GOT3 (cell line): ENCODE data around the gene TMEFF2.

ENCODE experiments used
- DNase-seq: peaks from one replicate; lab custom pipeline; 2025; ENCODE audit warnings: mixed read lengths; lab: John Stamatoyannopoulos, UW

The TMEFF2 gene

GRCh38 chr2:192011196-192011595, 183.5 kb downstream of the TMEFF2 start:
- no peak for DNase-seq

DNA sequence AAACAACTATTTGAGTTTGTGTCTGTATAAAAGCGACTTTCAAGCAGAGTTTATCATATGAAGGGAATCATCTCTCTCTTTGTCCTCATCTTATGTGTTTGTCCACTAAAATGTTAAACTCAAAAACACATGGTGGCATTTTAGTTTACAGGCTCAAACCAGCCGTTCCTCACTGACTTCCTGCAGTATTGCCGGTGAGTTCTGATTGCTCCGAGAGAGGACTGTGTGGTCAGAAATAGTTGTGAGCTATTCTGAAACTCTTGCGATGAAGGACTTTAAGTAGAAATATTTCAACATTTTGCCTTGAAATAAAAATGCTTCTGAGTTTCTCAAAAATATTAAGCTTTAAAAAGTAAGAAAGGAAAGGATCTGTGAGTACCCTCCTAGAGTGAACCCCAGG, 184.7 kb downstream of the TMEFF2 start:
- DNase-seq: no peak

DNA sequence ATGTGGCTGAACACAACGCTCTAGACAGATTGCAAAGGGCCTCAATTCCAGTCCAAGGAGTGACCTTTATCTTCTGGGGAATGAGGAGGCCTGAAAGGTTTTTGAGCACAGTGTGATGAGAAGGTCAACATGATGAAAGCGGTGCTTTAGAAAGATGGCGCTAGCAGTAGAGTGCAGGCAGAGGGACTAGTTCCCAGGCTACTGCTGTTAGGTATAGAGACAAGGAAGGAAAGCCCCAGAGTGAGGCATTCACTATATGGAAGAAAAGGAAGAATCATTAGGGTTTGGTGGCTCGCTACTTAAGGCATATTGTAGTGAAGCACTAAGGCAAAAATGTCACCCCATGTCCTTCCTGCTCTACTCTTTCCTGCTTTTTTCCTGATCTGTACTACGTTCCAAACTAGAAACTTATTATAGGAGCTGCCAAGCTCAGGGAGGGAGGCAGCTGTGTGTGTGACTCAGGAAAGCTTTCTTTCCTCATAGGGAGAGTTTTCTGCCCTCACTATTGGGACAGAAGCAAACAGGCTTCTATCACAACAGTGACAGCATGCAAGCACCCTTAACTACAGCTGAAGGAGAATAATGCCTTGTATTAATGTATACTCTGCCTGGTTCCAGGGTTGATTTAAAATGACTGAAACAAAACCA, 187.0 kb downstream of the TMEFF2 start:
- no peak for DNase-seq

DNA sequence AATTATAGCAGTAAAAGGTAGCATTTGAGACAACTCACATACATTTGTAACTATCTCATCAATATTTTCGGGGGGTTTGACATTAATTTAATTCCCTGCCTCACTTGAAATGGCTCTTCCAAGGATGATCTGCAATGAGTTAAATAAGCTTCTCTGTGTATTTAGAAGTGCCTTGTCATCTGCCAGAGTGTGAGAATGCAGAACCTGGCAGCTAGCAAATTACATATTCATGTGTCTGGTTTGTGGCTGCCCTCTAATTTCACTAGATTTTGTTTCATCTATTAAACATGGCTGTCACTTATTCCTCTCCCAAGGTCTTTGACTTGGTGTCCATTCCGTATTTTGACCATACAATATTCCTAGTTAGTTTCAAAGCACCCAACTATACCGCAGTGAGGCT, 189.5 kb downstream of the TMEFF2 start:
- no peak for DNase-seq

GRCh38 chr2:192004188-192004963, 190.4 kb downstream of the TMEFF2 start:
- DNase-seq: no peak

DNA sequence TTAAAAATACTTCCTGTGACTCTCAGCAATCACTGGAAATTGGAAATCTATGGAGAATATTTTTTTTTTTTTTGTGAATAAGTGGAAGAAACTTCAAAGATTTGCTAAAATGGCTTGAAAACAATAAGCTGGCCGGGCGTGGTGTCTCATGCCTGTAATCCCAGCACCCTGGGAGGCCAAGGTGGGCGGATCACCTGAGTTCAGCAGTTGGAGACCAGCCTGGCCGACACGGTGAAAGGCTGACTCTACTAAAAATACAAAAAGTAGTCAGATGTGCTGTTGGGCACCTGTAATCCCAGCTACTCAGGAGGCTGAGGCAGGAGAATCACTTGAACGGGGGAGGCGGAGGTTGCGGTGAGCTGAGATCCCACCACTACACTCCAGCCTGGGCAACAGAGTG, 192.3 kb downstream of the TMEFF2 start:
- no peak for DNase-seq

DNA sequence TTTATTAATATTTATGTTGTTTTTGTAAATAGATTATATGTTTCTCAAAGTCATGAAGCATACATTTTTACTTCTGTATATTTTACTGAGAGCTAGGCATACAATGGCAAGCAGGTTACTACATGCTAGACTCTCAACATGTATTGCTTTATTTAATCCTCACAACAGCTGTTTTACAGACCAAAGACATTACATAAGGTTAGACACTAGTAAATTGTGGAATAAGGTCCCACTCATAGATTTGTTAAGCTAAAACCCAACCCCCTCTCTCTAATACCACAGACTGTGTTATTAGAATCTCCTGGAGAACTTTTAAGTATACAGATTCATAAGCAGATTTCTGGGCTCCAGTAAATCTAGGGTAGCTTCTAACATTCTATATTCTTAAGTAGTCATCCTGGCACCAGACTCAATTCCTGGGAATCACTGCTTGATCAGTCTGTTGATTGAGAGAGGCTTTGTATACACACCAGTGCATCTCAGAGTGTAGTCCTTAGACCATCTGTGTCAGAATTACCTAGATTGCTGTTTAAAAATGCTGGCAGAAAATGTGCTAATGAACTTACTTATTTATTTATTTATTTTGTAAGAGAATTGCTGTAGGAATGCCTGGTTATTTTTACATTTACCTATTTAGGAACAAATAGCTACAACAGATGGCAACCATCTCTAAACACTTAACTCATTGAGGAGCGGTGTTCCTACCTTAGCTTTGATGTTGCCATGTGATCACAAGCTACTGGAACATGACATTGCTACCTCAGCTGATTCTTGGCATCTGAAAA, 194.3 kb downstream of the TMEFF2 start:
- no peak for DNase-seq

DNA sequence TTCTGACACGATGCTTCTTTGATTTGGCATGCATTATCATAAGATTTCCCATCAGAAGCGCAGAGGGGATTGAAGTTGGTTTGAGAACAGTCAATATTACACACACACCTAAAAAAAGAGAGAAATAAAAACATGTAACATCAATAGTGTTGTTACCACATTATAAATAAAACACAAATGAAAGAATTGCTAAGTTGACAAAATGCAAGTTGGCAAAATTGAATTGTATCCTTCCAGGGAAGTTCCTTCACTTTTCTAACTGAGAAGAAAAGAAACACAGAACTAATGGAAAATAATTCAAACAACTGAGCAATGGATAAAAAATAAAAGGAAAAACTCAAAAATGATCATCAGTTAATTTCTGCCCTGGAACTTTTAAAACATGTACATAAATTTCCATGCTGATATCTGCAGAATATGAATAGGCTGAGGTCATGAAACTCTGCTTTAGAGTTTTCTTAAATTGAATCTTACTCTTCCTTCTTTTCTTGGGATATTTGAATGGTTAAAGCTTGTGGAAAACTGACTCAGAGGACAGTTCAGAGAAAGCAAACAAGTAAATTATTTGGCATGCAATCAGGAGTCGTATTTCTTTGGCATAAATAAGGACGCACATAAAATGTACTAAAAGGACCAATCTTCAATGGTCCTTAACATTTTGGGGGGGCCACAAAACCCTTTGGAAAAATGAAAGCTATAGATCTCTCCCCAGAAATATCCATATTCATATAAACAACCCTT, 195.5 kb downstream of the TMEFF2 start:
- DNase-seq: no peak

- no peak for DNase-seq
Observed at GRCh38 chr2:191995285-191995684, 199.4 kb downstream of the TMEFF2 start.

DNA sequence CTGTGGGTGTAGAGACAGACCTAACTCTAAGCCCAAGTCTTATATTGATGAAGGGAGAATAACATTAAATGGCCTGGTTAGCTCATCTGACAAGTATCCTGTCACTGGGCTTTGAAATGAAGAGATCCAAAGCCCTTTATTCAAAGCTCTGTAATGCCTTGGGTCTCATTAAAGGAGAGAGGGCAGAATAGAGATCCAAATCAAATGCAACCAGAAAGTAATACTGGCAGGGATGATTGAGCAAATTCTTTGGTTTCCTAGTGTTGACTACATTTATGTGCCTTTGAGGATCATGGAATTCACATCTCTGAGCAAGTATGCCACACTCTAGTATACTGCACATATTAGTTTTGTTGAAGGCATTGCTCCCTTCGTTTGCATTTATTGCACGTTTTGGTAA, 200.0 kb downstream of the TMEFF2 start:
- DNase-seq: no peak

DNA sequence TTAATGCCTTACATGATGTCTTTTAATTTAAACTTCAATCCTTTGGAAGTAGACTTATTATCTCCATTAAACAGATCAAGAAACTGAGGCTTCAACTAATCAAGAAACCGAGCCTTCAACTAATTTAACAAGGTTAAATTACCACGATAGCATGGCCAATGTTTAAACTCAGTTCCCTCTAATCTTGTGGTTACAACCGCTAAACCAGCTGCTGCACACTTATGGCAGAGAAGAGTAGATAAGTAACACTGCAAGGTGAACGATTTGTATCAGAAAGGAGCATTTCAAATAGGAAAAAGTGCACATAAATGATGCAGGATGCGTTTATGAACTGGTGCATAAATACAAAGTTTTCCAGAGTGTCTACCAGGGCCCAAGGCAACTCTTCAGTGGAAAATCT, 203.3 kb downstream of the TMEFF2 start:
- no peak for DNase-seq

GRCh38 chr2:191985740-191986139, 209.0 kb downstream of the TMEFF2 start:
- DNase-seq: no peak

DNA sequence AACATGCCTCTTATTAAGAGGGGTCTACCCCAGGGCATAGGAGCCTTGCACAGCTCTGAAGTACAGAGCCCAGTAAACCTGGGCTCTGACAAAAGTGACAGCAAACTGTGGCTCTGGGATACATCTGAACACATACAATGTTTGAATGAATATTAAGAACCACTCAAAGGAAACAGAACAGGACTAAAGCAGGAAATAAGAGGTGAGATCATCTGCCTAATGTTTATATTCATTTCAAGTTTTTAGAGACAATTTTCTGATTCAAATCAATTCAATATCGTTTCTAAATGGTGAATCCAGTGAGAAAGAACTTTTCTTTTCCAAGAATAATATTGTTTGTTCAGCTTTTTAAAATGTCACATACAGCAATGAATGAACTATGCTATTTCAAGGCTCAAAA, 211.1 kb downstream of the TMEFF2 start:
- no peak for DNase-seq

DNA sequence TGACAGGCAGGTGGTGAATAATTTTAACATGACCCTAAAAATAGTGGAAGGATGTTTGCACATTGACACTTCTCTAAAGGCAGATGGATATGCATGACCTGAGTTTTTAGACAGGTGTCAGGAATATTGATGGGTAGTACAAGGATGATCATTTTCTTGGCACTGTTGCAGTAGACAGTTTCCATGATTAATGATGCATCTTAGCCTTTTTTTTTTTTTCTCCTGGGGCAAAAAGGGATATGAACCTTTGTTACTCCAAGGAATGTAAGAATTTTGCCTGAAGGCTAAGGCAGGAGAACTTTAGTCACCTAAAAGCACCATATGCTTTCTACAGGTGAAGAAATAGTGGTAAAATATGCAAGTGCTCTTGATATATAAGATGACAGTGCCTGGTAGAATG, 211.5 kb downstream of the TMEFF2 start:
- DNase-seq: no peak

DNA sequence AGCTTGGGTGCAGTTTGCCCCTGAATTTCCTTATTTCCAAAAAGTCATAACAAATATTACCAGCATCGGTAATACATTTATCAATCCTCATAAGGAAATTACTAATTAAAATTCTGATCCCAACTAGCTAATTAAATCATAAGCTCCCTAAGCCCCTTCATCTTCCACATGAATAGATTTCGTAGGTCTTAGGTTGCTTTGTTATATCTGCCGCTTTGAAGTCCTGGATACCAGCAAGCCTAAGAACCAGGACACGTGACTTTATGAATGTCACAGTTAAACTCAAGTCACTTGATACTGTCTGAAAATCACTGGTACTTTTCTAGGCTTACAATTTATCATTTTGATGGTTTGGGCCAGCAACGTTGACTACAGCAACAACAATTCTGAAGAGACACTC, 213.0 kb downstream of the TMEFF2 start:
- DNase-seq: no peak

- no peak for DNase-seq
Observed at GRCh38 chr2:191980483-191980882, 214.2 kb downstream of the TMEFF2 start.

GRCh38 chr2:191979221-191979730, 215.5 kb downstream of the TMEFF2 start:
- DNase-seq: no peak

- no peak for DNase-seq
Observed at GRCh38 chr2:191977754-191978153, 217.0 kb downstream of the TMEFF2 start.

DNA sequence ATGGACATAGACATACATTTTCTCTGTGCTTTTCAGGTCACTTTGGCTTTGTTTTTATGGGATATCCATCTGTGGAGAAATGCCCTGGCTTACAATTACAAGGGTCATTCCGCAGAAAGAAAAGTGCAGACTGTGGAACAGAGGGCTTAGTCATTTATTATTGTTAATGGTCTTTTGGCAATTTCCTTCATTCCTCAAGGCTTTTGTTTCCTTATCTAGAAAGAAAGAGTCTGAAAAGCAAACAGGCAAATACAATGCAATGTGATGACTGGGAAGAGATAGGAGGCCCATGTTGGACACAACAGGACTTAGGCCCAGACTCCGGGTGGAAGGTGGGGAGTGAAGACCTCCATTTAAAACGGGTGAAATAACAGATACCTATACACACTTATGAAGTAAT, 218.3 kb downstream of the TMEFF2 start:
- DNase-seq: no peak

- DNase-seq: no peak
Observed at GRCh38 chr2:191974676-191975075, 220.1 kb downstream of the TMEFF2 start.

GRCh38 chr2:191970867-191971266, 223.9 kb downstream of the TMEFF2 start:
- DNase-seq: no peak

- DNase-seq: no peak
Observed at GRCh38 chr2:191968120-191968519, 226.6 kb downstream of the TMEFF2 start.
